Left hindlimb (tissue), 1 donor: ENCODE measurements around the gene VAMP1.
"Not testable (repeated sequence)": the region's sequence is repeated elsewhere in the genome, so short reads cannot be mapped to it uniquely, and the experiment has no call there.

Experiments
- DNase-seq: peaks from one replicate; pipeline ENCODE4 v3.0.0-alpha.2; 2018

The VAMP1 gene

GRCh38 chr12:6469092-6469491, 1.4 kb downstream of the VAMP1 start:
- no peak for DNase-seq

GRCh38 chr12:6468283-6468575, 2.2 kb downstream of the VAMP1 start:
- DNase-seq: no peak

- DNase-seq: not testable (repeated sequence)
These were observed 2.8 kb downstream of the VAMP1 start for GRCh38 chr12:6467571-6468282.

GRCh38 chr12:6466751-6467150, 3.7 kb downstream of the VAMP1 start:
- not testable (repeated sequence) for DNase-seq

GRCh38 chr12:6466184-6466573, 4.3 kb downstream of the VAMP1 start:
- DNase-seq: no peak

GRCh38 chr12:6465467-6466183, 4.9 kb downstream of the VAMP1 start:
- peak; percentile 56 for DNase-seq

GRCh38 chr12:6464531-6464930, 5.9 kb downstream of the VAMP1 start:
- DNase-seq: no peak

- no peak for DNase-seq
These were observed 6.6 kb downstream of the VAMP1 start for GRCh38 chr12:6463858-6464257.

GRCh38 chr12:6463216-6463615, 7.3 kb downstream of the VAMP1 start:
- DNase-seq: no peak

- DNase-seq: no peak
These were observed 8.1 kb downstream of the VAMP1 start for GRCh38 chr12:6462234-6462995.

- no peak for DNase-seq
These were observed 8.9 kb downstream of the VAMP1 start for GRCh38 chr12:6461401-6462233.

- no peak for DNase-seq
These were observed 9.6 kb downstream of the VAMP1 start for GRCh38 chr12:6460751-6461371.

GRCh38 chr12:6459004-6459337, 11.5 kb downstream of the VAMP1 start:
- DNase-seq: no peak

- DNase-seq: no peak
These were observed 12.0 kb downstream of the VAMP1 start for GRCh38 chr12:6458281-6459003.

GRCh38 chr12:6457220-6457945, 13.1 kb downstream of the VAMP1 start:
- no peak for DNase-seq

GRCh38 chr12:6452944-6453630, 17.4 kb downstream of the VAMP1 start:
- DNase-seq: no peak

GRCh38 chr12:6452245-6452943, 18.1 kb downstream of the VAMP1 start:
- DNase-seq: peak; percentile 39

- peak; percentile 92 for DNase-seq
These were observed 18.9 kb downstream of the VAMP1 start, which contains the start of gene TAPBPL for GRCh38 chr12:6451348-6452244. TSS of gene TAPBPL (plus strand) at chr12:6452042. CDS start at chr12:6452249, 207 bp downstream.

- no peak for DNase-seq
These were observed 19.6 kb downstream of the VAMP1 start for GRCh38 chr12:6450869-6451347.
